HEK293 (cell line): ENCODE results near the gene SIM2.

ENCODE experiments used
- CTCF ChIA-PET: fragments of 350-600 bp; formaldehyde crosslinking; extraction: SDS; loops from one replicate; lab custom pipeline; 2021; ENCODE audit warnings: antibody characterized with exemption; lab: Yijun Ruan, JAX
- POLR2A ChIA-PET: fragments of 300-600 bp; formaldehyde crosslinking; extraction: SDS; loops from one replicate; lab custom pipeline; 2020; ENCODE audit warnings: antibody characterized with exemption, inconsistent platforms; lab: Yijun Ruan, JAX
- H3K27ac ChIP-seq: fragments of 200-500 bp; sonication (Bioruptor generic); 2 replicates; pipeline ENCODE4 v1.5.1; 2014; ENCODE audit warnings: low read depth, low read length, control low read depth, inconsistent platforms; ENCODE audit errors: extremely low read depth
- H3K36me3 ChIP-seq, 2 experiments: fragments of 200-500 bp in 1 of 2; sonication (Bioruptor generic) in 1 of 2; 1 replicate in 1 of 2; 2 replicates in 1 of 2; pipeline ENCODE4 v1.5.1; 2014 to 2017; ENCODE audit warnings: inconsistent platforms in 2 of 2, low read length in 2 of 2; ENCODE audit not compliant: control insufficient read depth in 2 of 2, insufficient read depth in 1 of 2
- H3K4me1 ChIP-seq: fragments of 200-500 bp; sonication (Bioruptor generic); 2 replicates; pipeline ENCODE4 v1.5.1; 2014; ENCODE audit warnings: mild to moderate bottlenecking, low read length, inconsistent platforms; ENCODE audit not compliant: control insufficient read depth, insufficient read depth
- H3K4me3 ChIP-seq: 2 replicates; pipeline ENCODE4 v1.5.1; 2011; ENCODE audit warnings: low read depth, mild to moderate bottlenecking, control low read depth, low read length, moderate library complexity
- H3K9me3 ChIP-seq: fragments of 200-500 bp; sonication (Bioruptor generic); 2 replicates; pipeline ENCODE4 v1.5.1; 2014; ENCODE audit warnings: low read depth, low read length, inconsistent platforms; ENCODE audit not compliant: control insufficient read depth, insufficient read depth
- KLF7 ChIP-seq: fragments of 450-650 bp; formaldehyde crosslinking; IDR thresholded peaks from 2 replicates; pipeline ENCODE4 v1.5.1; 2016; ENCODE audit warnings: missing biosample characterization, missing genetic modification characterization, borderline replicate concordance
- MEIS1 ChIP-seq: sonication (generic); formaldehyde crosslinking; IDR thresholded peaks from 2 replicates; pipeline ENCODE4 v1.8.1; 2022; ENCODE audit warnings: missing genetic modification reagents, mild to moderate bottlenecking, borderline replicate concordance
- RBAK ChIP-seq: fragments of 450-650 bp; formaldehyde crosslinking; IDR thresholded peaks from 2 replicates; pipeline ENCODE4 v1.5.1; 2016; ENCODE audit warnings: missing biosample characterization, missing genetic modification characterization
- YY2 ChIP-seq: fragments of 450-650 bp; formaldehyde crosslinking; IDR thresholded peaks from 2 replicates; pipeline ENCODE4 v1.5.1; 2016; ENCODE audit warnings: missing biosample characterization, missing genetic modification characterization
- ZBTB11 ChIP-seq: fragments of 450-650 bp; formaldehyde crosslinking; conservative IDR thresholded peaks from 2 replicates; pipeline ENCODE4 v1.5.1; 2016; ENCODE audit warnings: low read depth, missing biosample characterization, missing genetic modification characterization
- ZFP37 ChIP-seq: fragments of 450-650 bp; formaldehyde crosslinking; IDR thresholded peaks from 2 replicates; pipeline ENCODE4 v1.5.1; 2016; ENCODE audit warnings: missing biosample characterization, missing genetic modification characterization
- ZFP41 ChIP-seq: fragments of 450-650 bp; formaldehyde crosslinking; IDR thresholded peaks from 2 replicates; pipeline ENCODE4 v1.5.1; 2016; ENCODE audit warnings: missing biosample characterization, missing genetic modification characterization, borderline replicate concordance
- ZNF174 ChIP-seq: fragments of 450-650 bp; formaldehyde crosslinking; IDR thresholded peaks from 2 replicates; pipeline ENCODE4 v1.5.0; 2017; ENCODE audit warnings: missing biosample characterization, mild to moderate bottlenecking, missing genetic modification characterization
- ZNF175 ChIP-seq: fragments of 450-650 bp; formaldehyde crosslinking; IDR thresholded peaks from 2 replicates; pipeline ENCODE4 v1.5.1; 2016; ENCODE audit warnings: missing biosample characterization, missing genetic modification characterization
- ZNF223 ChIP-seq: fragments of 450-650 bp; formaldehyde crosslinking; IDR thresholded peaks from 2 replicates; pipeline ENCODE4 v1.5.1; 2016; ENCODE audit warnings: missing biosample characterization, missing genetic modification characterization
- ZNF274 ChIP-seq, 2 experiments: fragments of 200-500 bp in 1 of 2; fragments of 450-650 bp in 1 of 2; sonication (Bioruptor generic) in 1 of 2; formaldehyde crosslinking in 1 of 2; IDR thresholded peaks; 2 replicates each; pipeline versions ENCODE4 v1.5.1 to v1.6.1; 2014 to 2016; ENCODE audit warnings: borderline replicate concordance in 1 of 2, inconsistent platforms in 1 of 2, low read length in 1 of 2, missing biosample characterization in 1 of 2, missing genetic modification characterization in 1 of 2
- ZNF37A ChIP-seq: fragments of 450-650 bp; IDR thresholded peaks from 2 replicates; pipeline ENCODE4 v1.5.1; 2018; ENCODE audit warnings: missing biosample characterization, missing genetic modification characterization
- ZNF391 ChIP-seq: fragments of 450-650 bp; formaldehyde crosslinking; IDR thresholded peaks from 2 replicates; pipeline ENCODE4 v1.5.1; 2016; ENCODE audit warnings: low read depth, missing biosample characterization, missing genetic modification characterization, borderline replicate concordance
- ZNF529 ChIP-seq: fragments of 450-650 bp; formaldehyde crosslinking; IDR thresholded peaks from 2 replicates; pipeline ENCODE4 v1.5.1; 2017; ENCODE audit warnings: missing genetic modification characterization, missing biosample characterization; ENCODE audit not compliant: insufficient replicate concordance
- ZNF549 ChIP-seq: fragments of 450-650 bp; IDR thresholded peaks from 2 replicates; pipeline ENCODE4 v1.5.1; 2018; ENCODE audit warnings: missing biosample characterization, missing genetic modification characterization, mild to moderate bottlenecking, inconsistent platforms, moderate library complexity
- ZNF571 ChIP-seq: fragments of 450-650 bp; formaldehyde crosslinking; IDR thresholded peaks from 2 replicates; pipeline ENCODE4 v1.5.0; 2017; ENCODE audit warnings: missing biosample characterization, missing genetic modification characterization
- ZNF610 ChIP-seq: fragments of 450-650 bp; formaldehyde crosslinking; IDR thresholded peaks from 2 replicates; pipeline ENCODE4 v1.5.1; 2016; ENCODE audit warnings: missing biosample characterization, missing genetic modification characterization, borderline replicate concordance
- ZNF707 ChIP-seq: fragments of 450-650 bp; formaldehyde crosslinking; IDR thresholded peaks from 2 replicates; pipeline ENCODE4 v1.5.1; 2016; ENCODE audit warnings: missing biosample characterization, missing genetic modification characterization
- TF ChIP-seq, protein P1 (sequence below): sonication (generic); formaldehyde crosslinking; IDR thresholded peaks from 2 replicates; pipeline ENCODE4 v1.8.1; 2022; ENCODE audit warnings: mild to moderate bottlenecking, moderate library complexity, missing genetic modification reagents
- TF ChIP-seq, protein P2 (sequence below): fragments of 450-650 bp; formaldehyde crosslinking; IDR thresholded peaks from 2 replicates; pipeline ENCODE4 v1.5.1; 2016; ENCODE audit warnings: missing biosample characterization, missing genetic modification characterization

The SIM2 gene

DNA sequence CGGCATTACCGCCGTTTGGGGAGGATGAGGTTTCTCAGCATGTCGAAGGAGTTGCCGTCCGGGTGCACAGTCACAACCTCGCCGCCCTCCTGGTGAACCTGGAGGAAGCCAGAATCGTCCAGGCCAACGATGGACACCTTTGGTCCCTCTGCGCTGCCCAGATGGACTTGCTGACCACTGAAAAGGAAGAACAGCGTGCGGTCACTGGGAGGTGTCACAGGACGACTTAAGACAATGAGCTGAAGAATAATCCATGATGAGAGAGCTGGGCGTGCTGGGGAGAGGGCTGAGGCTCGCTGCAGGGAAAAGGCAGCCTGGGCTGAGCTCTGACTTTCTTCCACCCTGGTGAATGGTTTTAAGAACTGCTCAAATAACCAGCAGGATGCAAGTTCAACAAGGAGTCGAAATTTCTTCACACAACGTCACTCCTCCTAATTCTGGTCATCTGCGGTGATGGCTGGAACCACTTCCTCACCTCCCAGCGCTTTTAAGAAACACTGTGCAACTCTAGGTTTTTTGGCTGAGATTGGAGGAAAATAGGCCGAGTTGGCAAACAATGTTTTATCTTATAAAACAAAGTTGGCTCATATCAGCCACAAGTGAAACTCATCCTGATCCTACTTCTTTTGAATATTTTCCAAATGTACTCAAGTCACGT lies 55.5 kb downstream of the SIM2 start:
- Histone ChIP-seq H3K4me3 (no peak overlapping the region), H3K27ac (no peak overlapping the region), H3K4me1 (peaks cover 2% of the 10 kb centered on the region), H3K9me3 (no peaks in the 10 kb centered on the region), H3K36me3 (peaks cover 0 to 4% of the 10 kb centered on the region in 2 experiments; a peak in 2 of 3 replicates)
- ChIA-PET POLR2A (no interaction called here), CTCF (interaction anchor here (0.9 to 1.5 kb wide), 2 partner anchors 100 to 103 kb away, joined by 3 to 5 read pairs; no protein-coding TSS in a partner anchor)
- TF ChIP-seq ZNF707 (tag by site-specific recombination) (no peak), ZNF274 (IDR thresholded peaks at IDR 0.05; ENCODE audit: low read length) (no peak), ZNF274 (tag by site-specific recombination; IDR thresholded peaks at IDR 0.05; ENCODE audit: borderline replicate concordance) (no peak), ZFP37 (tag by site-specific recombination) (no peak), ZNF571 (tag by site-specific recombination) (no peak), ZNF174 (no peak), ZNF391 (tag by site-specific recombination) (no peak), ZNF549 (no peak), KLF7 (tag by site-specific recombination) (no peak), ZNF223 (no peak), RBAK (no peak), ZBTB11 (tag by site-specific recombination) (no peak), MEIS1 (CRISPR knock-in tag) (no peak), ZFP41 (no peak), ZNF610 (tag by site-specific recombination) (no peak), ZNF37A (tag by site-specific recombination) (no peak), YY2 (no peak), ZNF529 (tag by site-specific recombination) (no peak), ZNF175 (no peak)
- TF ChIP-seq, protein P1, sequence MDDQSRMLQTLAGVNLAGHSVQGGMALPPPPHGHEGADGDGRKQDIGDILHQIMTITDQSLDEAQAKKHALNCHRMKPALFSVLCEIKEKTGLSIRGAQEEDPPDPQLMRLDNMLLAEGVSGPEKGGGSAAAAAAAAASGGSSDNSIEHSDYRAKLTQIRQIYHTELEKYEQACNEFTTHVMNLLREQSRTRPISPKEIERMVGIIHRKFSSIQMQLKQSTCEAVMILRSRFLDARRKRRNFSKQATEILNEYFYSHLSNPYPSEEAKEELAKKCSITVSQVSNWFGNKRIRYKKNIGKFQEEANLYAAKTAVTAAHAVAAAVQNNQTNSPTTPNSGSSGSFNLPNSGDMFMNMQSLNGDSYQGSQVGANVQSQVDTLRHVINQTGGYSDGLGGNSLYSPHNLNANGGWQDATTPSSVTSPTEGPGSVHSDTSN (CRISPR knock-in tag): no peak
- TF ChIP-seq, protein P2, sequence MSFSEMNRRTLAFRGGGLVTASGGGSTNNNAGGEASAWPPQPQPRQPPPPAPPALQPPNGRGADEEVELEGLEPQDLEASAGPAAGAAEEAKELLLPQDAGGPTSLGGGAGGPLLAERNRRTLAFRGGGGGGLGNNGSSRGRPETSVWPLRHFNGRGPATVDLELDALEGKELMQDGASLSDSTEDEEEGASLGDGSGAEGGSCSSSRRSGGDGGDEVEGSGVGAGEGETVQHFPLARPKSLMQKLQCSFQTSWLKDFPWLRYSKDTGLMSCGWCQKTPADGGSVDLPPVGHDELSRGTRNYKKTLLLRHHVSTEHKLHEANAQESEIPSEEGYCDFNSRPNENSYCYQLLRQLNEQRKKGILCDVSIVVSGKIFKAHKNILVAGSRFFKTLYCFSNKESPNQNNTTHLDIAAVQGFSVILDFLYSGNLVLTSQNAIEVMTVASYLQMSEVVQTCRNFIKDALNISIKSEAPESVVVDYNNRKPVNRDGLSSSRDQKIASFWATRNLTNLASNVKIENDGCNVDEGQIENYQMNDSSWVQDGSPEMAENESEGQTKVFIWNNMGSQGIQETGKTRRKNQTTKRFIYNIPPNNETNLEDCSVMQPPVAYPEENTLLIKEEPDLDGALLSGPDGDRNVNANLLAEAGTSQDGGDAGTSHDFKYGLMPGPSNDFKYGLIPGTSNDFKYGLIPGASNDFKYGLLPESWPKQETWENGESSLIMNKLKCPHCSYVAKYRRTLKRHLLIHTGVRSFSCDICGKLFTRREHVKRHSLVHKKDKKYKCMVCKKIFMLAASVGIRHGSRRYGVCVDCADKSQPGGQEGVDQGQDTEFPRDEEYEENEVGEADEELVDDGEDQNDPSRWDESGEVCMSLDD: no peak
